HepG2 (cell line): ENCODE results near the gene CDK9. TPM values are rescaled to one million over a fixed set of nuclear protein-coding genes. Genes with fewer than 3 reads are reported as not detected.
"Not testable (repeated sequence)": the region's sequence is repeated elsewhere in the genome, so short reads cannot be mapped to it uniquely, and the experiment has no call there.

ENCODE experiments used
- ATAC-seq: fragments of 200-7000 bp; cut with Tn5 transposase; 3 replicates; pipeline ENCODE4 v1.9.1; 2020; ENCODE audit warnings: mild to moderate bottlenecking, moderate library complexity
- BruUV-seq: library from RNA; stranded (reverse); fragments of 400-500 nt; replicated peaks from 2 replicates; lab custom pipeline; 2021; lab: Mats Ljungman, UMichigan
- CTCF ChIA-PET: fragments of 300-600 bp; formaldehyde crosslinking; extraction: SDS; loops from one replicate; lab custom pipeline; 2021; ENCODE audit warnings: low total read pairs, inconsistent platforms, low intra/inter-chr PET ratio; lab: Yijun Ruan, JAX
- POLR2A ChIA-PET: fragments of 350-600 bp; sonication (Branson Sonifier 250); formaldehyde crosslinking; loops from one replicate; lab custom pipeline; 2020; ENCODE audit warnings: antibody characterized with exemption, inconsistent platforms; lab: Yijun Ruan, JAX
- DNase-seq: peaks from one replicate; pipeline ENCODE4 v3.0.0-alpha.2; 2015; ENCODE audit warnings: low spot score
- FAIRE-seq: peaks from 3 replicates; lab custom pipeline; 2011; peaks lifted over from hg19 to GRCh38; lab: Jason Lieb, UNC
- H2AFZ ChIP-seq: one replicate; pipeline ENCODE4 v1.6.1; 2011; ENCODE audit warnings: low read length, inconsistent platforms
- H3K27ac ChIP-seq: fragments of 300-600 bp; 3 replicates; pipeline ENCODE4 v1.8.0; 2011; ENCODE audit warnings: mixed run types, mild to moderate bottlenecking, mixed read lengths, low read length, inconsistent platforms; ENCODE audit not compliant: insufficient read depth; ENCODE audit errors: extremely low read length
- H3K27me3 ChIP-seq, 2 experiments: fragments of 200-600 bp in 1 of 2; 2 replicates in 1 of 2; 3 replicates in 1 of 2; pipeline versions ENCODE4 v1.6.0 to v1.8.0; 2011; ENCODE audit warnings: low read length in 2 of 2, mild to moderate bottlenecking in 2 of 2, moderate library complexity in 2 of 2, inconsistent platforms in 1 of 2; ENCODE audit not compliant: insufficient read depth in 2 of 2, control insufficient read depth in 1 of 2
- H3K36me3 ChIP-seq, 2 experiments: fragments of 200-600 bp in 1 of 2; replicated peaks in 1 of 2; 2 replicates in 1 of 2; 3 replicates in 1 of 2; pipeline versions ENCODE4 v1.5.1 to v1.8.0; 2011; ENCODE audit warnings: low read length in 2 of 2, inconsistent platforms in 1 of 2; ENCODE audit not compliant: insufficient read depth in 2 of 2, control insufficient read depth in 1 of 2
- H3K4me1 ChIP-seq: 2 replicates; pipeline ENCODE4 v1.5.1; 2012; ENCODE audit warnings: low read length, inconsistent platforms; ENCODE audit not compliant: insufficient read depth
- H3K4me2 ChIP-seq: 2 replicates; pipeline ENCODE4 v1.6.0; 2011; ENCODE audit warnings: low read depth, low read length, inconsistent platforms
- H3K4me3 ChIP-seq, 3 experiments: fragments of 200-600 bp in 1 of 3; sonication (generic), shearing (Covaris generic) in 1 of 3; replicated peaks in 1 of 3; 2 replicates each; pipeline ENCODE4 v1.5.1; 2011 to 2016; ENCODE audit warnings: low read length in 3 of 3, inconsistent platforms in 2 of 3, low read depth in 2 of 3, mild to moderate bottlenecking in 2 of 3, control low read depth in 1 of 3, mixed read lengths in 1 of 3; ENCODE audit not compliant: insufficient read depth in 1 of 3
- H3K79me2 ChIP-seq: one replicate; pipeline ENCODE4 v1.6.1; 2011; ENCODE audit warnings: low read length, inconsistent platforms; ENCODE audit not compliant: insufficient read depth
- H3K9ac ChIP-seq: 2 replicates; pipeline ENCODE4 v1.6.0; 2011; ENCODE audit warnings: mild to moderate bottlenecking, low read depth, low read length, inconsistent platforms; ENCODE audit not compliant: insufficient read depth
- H3K9me3 ChIP-seq: 2 replicates; pipeline ENCODE4 v1.5.1; 2012; ENCODE audit warnings: mild to moderate bottlenecking, low read length
- H4K20me1 ChIP-seq: 2 replicates; pipeline ENCODE4 v1.6.0; 2011; ENCODE audit warnings: inconsistent platforms, mild to moderate bottlenecking, low read length, moderate library complexity; ENCODE audit not compliant: insufficient read depth
- ATF7-NPFF ChIP-seq: sonication (generic); formaldehyde crosslinking; IDR thresholded peaks from 2 replicates; pipeline ENCODE4 v1.8.1; 2023; ENCODE audit warnings: mild to moderate bottlenecking, low read depth, missing genetic modification reagents, moderate library complexity
- CREBL2 ChIP-seq: sonication (generic); formaldehyde crosslinking; IDR thresholded peaks from 2 replicates; pipeline ENCODE4 v1.8.1; 2023; ENCODE audit warnings: missing genetic modification reagents, mild to moderate bottlenecking, borderline replicate concordance
- HNRNPLL ChIP-seq: fragments of 200-400 bp; formaldehyde crosslinking; IDR thresholded peaks from 2 replicates; pipeline ENCODE4 v1.6.1; 2017; ENCODE audit warnings: mild to moderate bottlenecking, low read depth, low read length; ENCODE audit not compliant: poor library complexity, severe bottlenecking
- RBAK ChIP-seq: sonication (generic); formaldehyde crosslinking; IDR thresholded peaks from 2 replicates; pipeline ENCODE4 v1.5.1; 2020; ENCODE audit warnings: mild to moderate bottlenecking, missing genetic modification reagents
- TCF7L2 ChIP-seq: IDR thresholded peaks from 2 replicates; pipeline ENCODE4 v1.6.1; 2011; ENCODE audit warnings: mild to moderate bottlenecking, low read depth, low read length, moderate library complexity
- ZNF235 ChIP-seq: sonication (generic); formaldehyde crosslinking; IDR thresholded peaks from 2 replicates; pipeline ENCODE4 v1.8.1; 2023; ENCODE audit warnings: mild to moderate bottlenecking, missing genetic modification reagents, borderline replicate concordance
- WGBS: methylation state at CpG from one replicate; pipeline ENCODE4 v1.1.6; 2017; ENCODE audit warnings: low lambda C conversion rate; 5-methylcytosine and 5-hydroxymethylcytosine counted together
- in situ Hi-C: cut with HindIII; loops from 2 replicates; pipeline ENCODE4 v1.10.0; 2017; ENCODE audit warnings: low pct_unique_long_range_greater_than_20kb; ENCODE audit not compliant: extremely low pct_ligation_motif_present
- intact Hi-C: fragments of 100-400 bp; cut with micrococcal nuclease; formaldehyde crosslinking; loops from one replicate; pipeline ENCODE4 v1.10.0; 2022; ENCODE audit not compliant: unreplicated experiment
- polyA plus RNA-seq, 8 experiments: library from polyadenylated mRNA; depleted of rRNA in 3 of 8; stranded (reverse) in 7 of 8; unstranded in 1 of 8; fragments of >200 nt; fragmentation: Illumina TruSeq in 4 of 8; extraction: Trizol in 4 of 8; gene quantifications; 2 replicates each; pipeline versions ENCODE4 v1.2.1 to v1.2.3, GENCODE V29; 2011 to 2016; ENCODE audit warnings: low read depth in 4 of 8, missing spikeins in 1 of 8, mixed read lengths in 1 of 8; ENCODE audit not compliant: insufficient read depth in 1 of 8
- total RNA-seq, 5 experiments: library from RNA; depleted of rRNA; stranded (reverse); fragments of >200 nt; fragmentation: Illumina TruSeq; extraction: Trizol; gene quantifications; 2 replicates each; pipeline ENCODE4 v1.2.3, GENCODE V29; 2016; ENCODE audit warnings: low read depth in 1 of 5

Gene CDK9
- total and polyA plus RNA-seq, 2 of the 13 experiments (the other 11 are each of a cell fraction or from before 2014, with no cell fraction given) = 16.8 to 21.5 TPM

DNA sequence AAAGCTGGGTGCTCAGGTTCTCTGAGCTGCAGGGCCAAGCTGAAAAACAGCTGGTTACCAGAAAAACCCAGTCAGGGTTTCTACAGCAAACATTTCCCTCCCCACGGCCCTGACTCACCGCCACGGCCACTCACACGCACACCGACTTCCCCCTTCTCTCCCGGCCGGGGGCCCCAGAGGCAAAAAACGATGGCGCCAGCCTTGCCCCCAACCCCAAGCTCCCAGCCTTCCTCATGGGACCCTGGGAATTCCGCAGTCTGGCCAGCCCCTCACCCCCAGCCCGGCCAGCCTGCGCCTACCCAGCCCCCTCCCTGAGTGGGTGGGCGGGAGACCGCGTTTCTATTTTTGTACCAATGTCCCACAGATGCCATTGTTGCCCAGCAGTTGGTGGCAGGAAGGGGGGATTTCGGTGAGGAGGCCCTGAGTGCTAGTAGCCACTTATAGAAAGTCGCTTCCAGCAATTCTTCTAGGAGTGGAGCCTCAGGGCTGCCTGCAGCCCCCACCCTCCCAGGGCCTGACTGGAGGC, 50.2 kb downstream of the CDK9 start:
- H3K4me2 ChIP-seq = no peak overlapping the region
- peaks cover 36% of the 10 kb centered on the region for H3K4me1 ChIP-seq
- intact Hi-C loops (no loop called here), in situ Hi-C loops (no loop called here)
- H3K27me3 ChIP-seq = no peaks in the 10 kb centered on the region; a peak in 1 of 5 replicates
- H3K4me3 ChIP-seq = no peak overlapping the region
- no peak overlapping the region for H3K9ac ChIP-seq
- no peaks in the 10 kb centered on the region for H3K79me2 ChIP-seq
- no peak overlapping the region for H2AFZ ChIP-seq
- no peaks in the 10 kb centered on the region for H3K9me3 ChIP-seq
- ChIA-PET CTCF (no interaction called here), POLR2A (no interaction called here)
- FAIRE-seq (no peak), DNase-seq (no peak), ATAC-seq (no peak)
- no TSS peak for BruUV-seq
- H4K20me1 ChIP-seq = no peaks in the 10 kb centered on the region
- H3K36me3 ChIP-seq = no peaks in the 10 kb centered on the region
- WGBS = 53% methylated on average over 13 of the region's 17 CpGs
- H3K27ac ChIP-seq = no peak overlapping the region
- no peak for TF ChIP-seq HNRNPLL
- no peak for TF ChIP-seq ATF7-NPFF (CRISPR knock-in tag)
- TF ChIP-seq RBAK = no peak
- no peak for TF ChIP-seq ZNF235 (CRISPR knock-in tag)
- no peak for TF ChIP-seq TCF7L2
- no peak for TF ChIP-seq CREBL2 (CRISPR knock-in tag)

- H3K79me2 ChIP-seq, H3K9ac ChIP-seq, H3K27me3 ChIP-seq, FAIRE-seq, H3K4me3 ChIP-seq, H3K36me3 ChIP-seq, CTCF ChIA-PET, BruUV-seq, DNase-seq, intact Hi-C loops, H3K9me3 ChIP-seq, H3K4me2 ChIP-seq, H2AFZ ChIP-seq, POLR2A ChIA-PET, in situ Hi-C loops, H4K20me1 ChIP-seq, ATAC-seq, H3K27ac ChIP-seq: not testable (repeated sequence)
- WGBS = 77% methylated on average over 3 of the region's 3 CpGs
- H3K4me1 ChIP-seq = peaks cover 40% of the 10 kb centered on the region
These were observed 50.7 kb downstream of the CDK9 start for GRCh38 chr9:127836561-127836960.
